Lower leg skin (tissue), 3 donors: ENCODE results near the gene KMT2E.

Experiments used
- POLR2A ChIP-seq, 2 donors: fragments of 450-650 bp; IDR thresholded peaks; one replicate each; pipeline ENCODE4 v1.6.1; 2016 to 2017; ENCODE audit warnings: antibody characterized with exemption in 2 of 2, mild to moderate bottlenecking in 1 of 2, moderate library complexity in 1 of 2
- TF ChIP-seq, protein P1 (sequence below), 3 donors: fragments of 450-650 bp; IDR thresholded peaks; one replicate each; pipeline ENCODE4 v1.5.1; 2016; ENCODE audit warnings: antibody characterized with exemption in 3 of 3, mild to moderate bottlenecking in 3 of 3, moderate library complexity in 2 of 3

DNA sequence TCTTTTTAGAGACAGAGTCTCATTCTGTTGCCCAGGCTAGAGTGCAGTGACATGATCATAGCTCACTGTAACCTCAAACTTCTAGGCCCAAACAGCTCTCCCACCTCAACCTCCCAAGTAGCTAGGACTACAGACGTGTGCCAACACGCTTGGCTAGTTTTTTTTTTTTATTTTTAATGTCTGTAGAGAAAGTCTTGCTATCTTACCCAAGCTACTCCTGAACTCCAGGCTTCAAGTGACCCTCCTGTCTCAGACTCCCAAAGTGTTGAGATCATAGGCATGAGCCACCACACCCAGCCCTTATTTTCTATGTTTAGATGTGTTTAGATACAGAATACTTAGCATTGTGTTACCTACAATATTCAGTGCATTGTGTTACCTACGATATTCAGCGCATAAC, 46.4 kb downstream of the KMT2E start:
- TF ChIP-seq, protein P1, sequence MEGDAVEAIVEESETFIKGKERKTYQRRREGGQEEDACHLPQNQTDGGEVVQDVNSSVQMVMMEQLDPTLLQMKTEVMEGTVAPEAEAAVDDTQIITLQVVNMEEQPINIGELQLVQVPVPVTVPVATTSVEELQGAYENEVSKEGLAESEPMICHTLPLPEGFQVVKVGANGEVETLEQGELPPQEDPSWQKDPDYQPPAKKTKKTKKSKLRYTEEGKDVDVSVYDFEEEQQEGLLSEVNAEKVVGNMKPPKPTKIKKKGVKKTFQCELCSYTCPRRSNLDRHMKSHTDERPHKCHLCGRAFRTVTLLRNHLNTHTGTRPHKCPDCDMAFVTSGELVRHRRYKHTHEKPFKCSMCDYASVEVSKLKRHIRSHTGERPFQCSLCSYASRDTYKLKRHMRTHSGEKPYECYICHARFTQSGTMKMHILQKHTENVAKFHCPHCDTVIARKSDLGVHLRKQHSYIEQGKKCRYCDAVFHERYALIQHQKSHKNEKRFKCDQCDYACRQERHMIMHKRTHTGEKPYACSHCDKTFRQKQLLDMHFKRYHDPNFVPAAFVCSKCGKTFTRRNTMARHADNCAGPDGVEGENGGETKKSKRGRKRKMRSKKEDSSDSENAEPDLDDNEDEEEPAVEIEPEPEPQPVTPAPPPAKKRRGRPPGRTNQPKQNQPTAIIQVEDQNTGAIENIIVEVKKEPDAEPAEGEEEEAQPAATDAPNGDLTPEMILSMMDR (IDR thresholded peaks at IDR 0.05), result no peak
- no peak for TF ChIP-seq POLR2A (IDR thresholded peaks at IDR 0.05)
